Neural cell (in vitro differentiated cells): ENCODE data around the gene CGGBP1.

Source experiments
- CTCF ChIP-seq: fragments of 450-650 bp; IDR thresholded peaks from 2 replicates; pipeline ENCODE4 v1.5.1; 2014; ENCODE audit warnings: antibody characterized with exemption, mild to moderate bottlenecking, moderate library complexity; ENCODE audit not compliant: poor library complexity, severe bottlenecking
- EZH2 ChIP-seq: fragments of 200-600, 300-800 bp; shearing (Covaris generic), sonication (generic); IDR thresholded peaks from 2 replicates; pipeline ENCODE4 v1.6.1; 2014; ENCODE audit warnings: antibody characterized with exemption, low read length, borderline replicate concordance, mild to moderate bottlenecking; ENCODE audit not compliant: insufficient read depth, poor library complexity, severe bottlenecking
- POLR2AphosphoS5 ChIP-seq: IDR thresholded peaks from 2 replicates; pipeline ENCODE4 v1.6.1; 2012
- RAD21 ChIP-seq: fragments of 450-650 bp; conservative IDR thresholded peaks from 2 replicates; pipeline ENCODE4 v1.6.1; 2014; ENCODE audit warnings: antibody characterized with exemption, mild to moderate bottlenecking, moderate library complexity
- REST ChIP-seq: IDR thresholded peaks from 2 replicates; pipeline ENCODE4 v1.6.1; 2012; ENCODE audit warnings: borderline replicate concordance
- SMC3 ChIP-seq: fragments of 450-650 bp; conservative IDR thresholded peaks from 2 replicates; pipeline ENCODE4 v1.6.1; 2014; ENCODE audit warnings: antibody characterized with exemption, mild to moderate bottlenecking, moderate library complexity; ENCODE audit not compliant: poor library complexity
- TAF1 ChIP-seq: IDR thresholded peaks from 2 replicates; pipeline ENCODE4 v1.6.1; 2012; ENCODE audit warnings: low read depth

GRCh38 chr3:88009066-88009465, 49.7 kb downstream of the CGGBP1 start:
- TF ChIP-seq EZH2 (no peak), CTCF (no peak), RAD21 (no peak), POLR2AphosphoS5 (no peak), SMC3 (no peak), REST (no peak), TAF1 (no peak)
